Activated CD8-positive, alpha-beta memory T cell treated with anti-CD3 and anti-CD28 coated beads for 36 hours (primary cell): ENCODE data around the gene DHRSX. TPM values are rescaled to one million over a fixed set of nuclear protein-coding genes. Genes with fewer than 3 reads are reported as not detected.
"Not testable (repeated sequence)": the region's sequence is repeated elsewhere in the genome, so short reads cannot be mapped to it uniquely, and the experiment has no call there.

ENCODE experiments used
- CTCF ChIA-PET: fragments of 350-600 bp; sonication (Branson Sonifier 250); formaldehyde crosslinking; loops from one replicate; lab custom pipeline; 2021; ENCODE audit warnings: antibody characterized with exemption; lab: Charles Lee
- POLR2A ChIA-PET: fragments of 350-600 bp; sonication (Branson Sonifier 250); formaldehyde crosslinking; loops from one replicate; lab custom pipeline; 2021; ENCODE audit warnings: antibody characterized with exemption; lab: Charles Lee
- total RNA-seq, 2 experiments: library from RNA; stranded (reverse); gene quantifications; one replicate each; pipeline ENCODE4 v1.2.3, GENCODE V29; 2021

The DHRSX gene
- total RNA-seq, 2 experiments from 2014 or later, result 27.8 to 29.2 TPM

- ChIA-PET CTCF (no interaction called here), POLR2A (no interaction called here)
Observed at GRCh38 chrX:2410279-2411020, 90.3 kb downstream of the DHRSX start.

DNA sequence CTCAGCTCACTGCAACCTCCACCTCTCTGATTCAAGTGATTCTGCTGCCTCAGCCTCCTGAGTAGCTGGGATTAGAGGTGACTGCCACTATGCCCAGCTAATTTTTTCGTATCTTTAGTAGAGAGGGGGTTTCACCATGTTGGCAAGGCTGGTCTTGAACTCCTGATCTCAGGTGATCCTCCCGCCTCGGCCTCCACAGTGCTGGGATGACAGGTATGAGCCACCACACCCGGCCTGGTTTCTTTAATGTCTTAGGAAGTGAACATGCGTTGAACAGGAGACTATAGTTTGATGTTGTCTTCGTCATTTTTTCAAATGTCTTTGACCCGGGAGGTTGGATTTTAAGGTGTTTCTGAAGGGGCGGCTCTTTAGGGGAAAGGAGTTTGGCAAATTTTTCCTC, 91.0 kb downstream of the DHRSX start:
- CTCF ChIA-PET, result no interaction called here
- POLR2A ChIA-PET, result no interaction called here

DNA sequence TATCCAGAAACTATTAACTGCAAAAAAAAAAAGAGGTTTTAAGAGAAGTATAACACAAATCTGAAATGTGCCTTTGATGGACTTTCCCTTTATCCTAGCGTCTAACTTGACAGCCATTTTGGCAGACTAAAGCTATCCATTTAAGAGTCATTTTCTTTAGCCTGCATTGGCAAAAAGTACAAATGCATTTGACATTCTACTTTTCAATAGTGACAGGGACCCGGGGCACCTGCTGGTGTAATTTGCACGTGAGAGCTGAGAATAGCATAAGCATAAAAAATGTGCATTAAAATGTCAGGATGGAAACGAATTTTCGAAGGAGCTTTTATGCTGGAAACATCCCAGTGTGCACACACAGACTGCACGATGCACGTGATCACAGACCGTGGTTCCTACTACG, 91.9 kb downstream of the DHRSX start:
- ChIA-PET CTCF (no interaction called here), POLR2A (no interaction called here)

GRCh38 chrX:2406891-2407518, 93.8 kb downstream of the DHRSX start:
- ChIA-PET CTCF (no interaction called here), POLR2A (no interaction called here)

- POLR2A ChIA-PET, result no interaction called here
- CTCF ChIA-PET, result no interaction called here
Observed at GRCh38 chrX:2404776-2405175, 96.0 kb downstream of the DHRSX start.

DNA sequence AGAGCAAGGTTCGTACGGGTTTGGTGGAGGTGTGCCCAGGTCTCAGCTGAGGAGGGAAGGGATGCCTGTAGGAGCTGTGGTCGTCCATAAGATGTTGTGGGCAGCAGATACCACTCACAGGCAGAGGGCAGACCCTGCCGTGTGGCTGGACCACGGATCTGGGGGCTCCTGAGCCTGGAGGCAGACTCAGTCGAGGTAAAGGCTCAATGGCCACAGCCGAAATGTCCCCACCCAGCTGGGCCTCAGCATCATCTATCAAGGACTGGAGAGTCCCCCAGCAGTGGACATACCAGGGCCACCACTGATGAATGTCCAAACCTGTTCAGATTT, 98.5 kb downstream of the DHRSX start:
- ChIA-PET POLR2A (no interaction called here), CTCF (no interaction called here)

- ChIA-PET CTCF (no interaction called here), POLR2A (no interaction called here)
Observed at GRCh38 chrX:2401590-2402360, 99.0 kb downstream of the DHRSX start.

GRCh38 chrX:2401201-2401589, 99.6 kb downstream of the DHRSX start:
- ChIA-PET POLR2A (no interaction called here), CTCF (no interaction called here)

DNA sequence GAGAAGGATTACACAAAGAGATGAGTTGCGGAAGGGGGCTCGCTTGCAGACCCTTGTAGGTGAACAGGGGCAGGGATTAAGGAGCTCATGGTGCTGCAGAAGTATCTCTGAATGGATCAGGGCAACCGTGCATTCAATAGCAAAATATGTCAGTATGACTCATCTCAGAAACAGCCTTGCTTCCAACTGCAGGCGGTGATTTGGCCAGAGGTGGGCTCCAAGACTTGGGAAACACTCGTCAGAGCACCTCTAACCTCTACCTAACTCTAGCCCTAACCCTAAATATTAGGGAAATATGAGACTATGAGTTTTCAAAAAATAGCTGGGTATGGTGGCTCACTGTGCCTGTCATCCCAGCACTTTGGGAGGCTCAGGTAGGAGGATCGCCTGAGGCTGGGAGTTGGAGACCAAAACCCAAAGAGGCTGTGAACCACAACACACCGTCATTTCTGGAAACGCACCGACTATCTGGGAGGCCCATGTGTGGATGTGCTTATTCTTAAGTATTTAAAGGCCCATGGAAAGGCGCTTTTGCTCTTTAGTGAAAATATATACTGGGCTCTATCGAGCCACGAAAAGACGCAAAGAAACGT, 102.6 kb downstream of the DHRSX start:
- CTCF ChIA-PET, result no interaction called here
- POLR2A ChIA-PET, result no interaction called here

DNA sequence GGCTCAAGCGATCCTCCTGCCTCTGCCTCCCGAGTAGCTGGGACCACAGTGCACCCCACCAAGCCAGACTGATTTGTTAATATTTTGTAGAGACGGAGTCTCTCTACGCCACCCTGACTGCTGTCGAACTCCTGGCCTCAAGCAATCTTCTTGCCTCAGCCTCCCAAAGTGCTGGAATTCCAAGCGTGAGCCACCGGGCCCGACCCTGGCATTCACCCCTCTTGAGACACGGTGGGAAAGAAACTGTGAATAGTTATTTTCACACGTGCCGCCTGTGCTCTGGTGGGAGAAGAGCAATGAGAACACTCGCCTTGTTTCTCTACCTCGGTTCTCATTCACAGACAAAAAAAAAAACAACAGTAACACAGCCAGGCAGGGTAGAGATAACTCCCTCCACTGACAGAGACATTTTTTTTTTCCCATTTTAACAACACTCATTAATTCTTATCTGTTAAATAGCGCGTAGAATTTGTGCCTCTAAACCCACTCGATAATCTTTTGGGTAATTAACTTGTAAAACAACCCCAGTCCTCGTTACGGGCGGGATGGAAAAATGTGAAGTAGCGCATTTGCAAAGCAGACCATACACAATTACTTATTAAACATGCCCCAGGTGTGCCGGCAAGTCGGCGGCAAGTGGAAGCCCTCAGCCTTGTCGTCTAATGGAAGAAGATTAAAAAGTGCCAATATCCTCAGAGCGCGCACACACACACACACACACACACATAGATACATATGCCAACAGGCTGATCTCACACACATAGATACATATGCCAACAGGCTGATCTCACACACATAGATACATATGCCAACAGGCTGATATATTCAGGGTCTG, 103.3 kb downstream of the DHRSX start:
- POLR2A ChIA-PET, result no interaction called here

DNA sequence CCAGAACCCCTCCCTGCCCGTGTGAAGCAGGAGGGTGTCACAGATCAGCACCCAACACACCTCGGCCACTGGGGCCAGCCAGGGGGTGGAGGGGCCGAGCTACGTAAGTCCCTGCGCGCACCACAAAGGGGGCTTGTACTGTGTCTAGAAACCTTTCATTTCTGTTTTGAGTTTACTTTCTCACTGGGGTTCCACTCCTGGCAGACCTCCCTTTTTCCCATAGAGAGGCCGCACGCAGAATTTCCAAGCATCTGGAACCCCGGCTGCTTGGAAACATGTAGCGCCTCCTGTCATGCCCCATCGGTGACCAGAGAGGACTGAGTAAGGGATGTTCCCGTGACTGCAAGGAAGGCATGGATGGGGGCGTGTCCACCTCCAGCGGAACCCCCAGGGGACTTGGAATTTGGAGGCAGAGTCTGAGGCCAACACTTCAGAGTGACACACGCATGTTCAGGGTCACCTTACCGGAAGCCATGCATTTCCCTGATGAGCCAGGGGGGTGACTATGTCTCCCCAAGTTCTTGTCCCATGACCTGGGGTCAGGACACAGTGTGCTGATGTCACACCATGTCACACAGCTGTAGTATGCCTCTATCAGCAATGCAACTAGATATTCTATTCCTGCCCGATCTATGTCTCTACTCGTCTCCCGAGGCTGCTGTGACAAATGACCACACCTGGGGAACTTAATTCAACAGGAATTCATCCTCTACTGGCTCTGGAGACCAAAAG, 105.3 kb downstream of the DHRSX start:
- ChIA-PET CTCF (no interaction called here), POLR2A (no interaction called here)

More for the DNA sequence above, 103.3 kb downstream of the DHRSX start:
- CTCF ChIA-PET, result no interaction called here

GRCh38 chrX:2391869-2392606, 108.7 kb downstream of the DHRSX start:
- ChIA-PET CTCF (no interaction called here), POLR2A (no interaction called here)

DNA sequence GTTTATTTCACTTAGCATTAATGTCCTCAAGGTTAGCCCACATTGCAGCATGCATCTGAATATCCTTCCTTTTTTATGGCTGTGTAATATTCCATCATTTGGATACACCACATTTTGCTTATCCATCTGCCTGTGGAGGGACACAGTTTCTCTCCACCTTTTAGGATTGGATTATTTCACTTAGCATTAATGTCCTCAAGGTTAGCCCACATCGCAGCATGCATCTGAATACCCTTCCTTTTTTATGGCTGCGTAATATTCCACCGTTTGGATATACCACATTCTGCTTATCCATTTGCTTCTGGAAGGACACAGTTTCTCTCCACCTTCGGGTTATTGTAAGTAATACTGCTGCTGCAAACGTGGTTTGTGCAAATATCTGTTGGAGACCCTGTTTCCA, 110.0 kb downstream of the DHRSX start:
- POLR2A ChIA-PET, result no interaction called here
- CTCF ChIA-PET, result no interaction called here

GRCh38 chrX:2389731-2390130, 111.0 kb downstream of the DHRSX start:
- POLR2A ChIA-PET, CTCF ChIA-PET: not testable (repeated sequence)

DNA sequence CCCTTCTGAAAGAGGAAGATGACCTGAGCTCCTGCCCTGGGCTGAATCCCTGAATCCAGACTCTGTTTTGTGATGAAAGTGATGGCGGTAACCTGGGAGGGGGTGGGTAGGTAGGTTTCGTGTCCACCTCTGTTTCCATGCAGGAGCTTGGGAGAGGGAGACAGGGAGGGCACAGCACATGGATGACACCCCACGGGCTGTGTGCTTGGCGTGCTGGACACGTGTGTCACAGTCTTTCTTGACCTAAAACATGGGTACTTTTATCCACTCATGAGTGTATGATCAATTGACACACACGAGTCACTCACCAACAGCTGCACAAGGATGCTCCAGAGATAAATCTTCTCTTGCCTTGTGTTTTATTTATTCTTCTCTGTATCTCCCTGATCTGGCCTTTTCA, 111.5 kb downstream of the DHRSX start:
- ChIA-PET CTCF (no interaction called here), POLR2A (no interaction called here)

GRCh38 chrX:2388669-2389068, 112.1 kb downstream of the DHRSX start:
- CTCF ChIA-PET, result no interaction called here

DNA sequence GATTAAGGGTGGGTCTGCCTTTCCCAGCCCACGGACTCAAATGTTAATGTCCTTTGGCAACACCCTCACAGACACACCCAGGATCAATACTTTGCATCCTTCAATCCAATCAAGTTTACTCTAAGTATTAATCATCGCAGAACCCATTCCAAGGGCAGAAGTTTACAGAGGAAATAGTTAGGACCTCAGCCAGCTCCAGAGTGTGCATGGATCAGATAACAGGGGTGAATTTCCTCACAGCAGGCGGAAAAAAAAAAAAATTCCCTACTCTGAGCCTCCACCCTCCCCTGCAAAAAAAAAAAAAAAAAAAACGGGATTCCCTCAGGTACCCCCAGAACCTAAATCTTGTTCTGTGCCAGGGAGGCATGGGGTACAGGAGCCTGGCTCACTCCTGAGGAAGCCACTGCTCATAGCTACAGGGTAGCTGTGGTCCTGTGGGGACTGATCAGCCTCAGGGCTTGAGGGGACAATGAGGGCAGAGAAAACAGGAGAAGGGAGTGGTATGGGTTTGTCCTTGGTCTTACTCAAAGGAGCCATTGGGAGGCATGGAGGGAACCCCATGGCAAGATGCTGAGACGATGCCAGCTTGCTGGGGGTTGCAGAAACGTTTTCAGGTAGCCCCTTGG, 113.0 kb downstream of the DHRSX start:
- CTCF ChIA-PET, result no interaction called here
- POLR2A ChIA-PET, result no interaction called here

More at GRCh38 chrX:2388669-2389068, 112.1 kb downstream of the DHRSX start:
- POLR2A ChIA-PET, result no interaction called here

DNA sequence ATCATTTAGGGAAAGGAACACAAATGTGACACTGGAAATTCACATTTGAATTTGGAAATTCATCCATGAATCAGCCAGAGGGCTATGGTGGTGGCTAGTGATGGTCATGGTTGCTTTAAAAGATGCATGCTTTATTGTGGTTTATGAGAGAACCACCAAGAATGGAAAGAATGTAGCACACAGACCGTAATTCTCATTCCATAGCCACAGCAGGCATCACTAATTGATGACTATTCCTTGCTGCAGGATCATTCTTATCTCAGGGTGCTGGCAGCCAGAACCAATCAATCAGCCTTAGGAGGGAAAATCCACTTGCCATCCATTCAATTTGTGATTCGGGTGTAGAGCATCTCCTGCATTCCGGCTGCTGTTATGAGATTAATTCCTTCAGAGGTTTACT, 115.6 kb downstream of the DHRSX start:
- ChIA-PET POLR2A (no interaction called here), CTCF (no interaction called here)
